Neural cell (in vitro differentiated cells): ENCODE measurements around the gene PPP4R2. TPM values are rescaled to one million over a fixed set of nuclear protein-coding genes. Genes with fewer than 3 reads are reported as not detected.
A peak's percentile ranks its signal among the peaks of the same experiment; 100 is the strongest.

Experiments
- H2AFZ ChIP-seq: fragments of 200-600, 300-800 bp; sonication (generic), shearing (Covaris generic); 2 replicates; pipeline ENCODE4 v1.6.0; 2014; ENCODE audit warnings: low read depth, mild to moderate bottlenecking, antibody characterized with exemption, low read length, moderate library complexity
- H3F3A ChIP-seq: fragments of 200-600 bp; shearing (Covaris generic); 2 replicates; pipeline ENCODE4 v1.6.1; 2016; ENCODE audit warnings: mild to moderate bottlenecking, moderate library complexity, mixed read lengths, antibody characterized with exemption, low read length; ENCODE audit not compliant: insufficient read depth, poor library complexity, severe bottlenecking
- H3K27ac ChIP-seq: fragments of 200-600, 300-800 bp; sonication (generic), shearing (Covaris generic); 2 replicates; pipeline ENCODE4 v1.5.1; 2014; ENCODE audit warnings: mild to moderate bottlenecking, low read length, moderate library complexity
- H3K27me3 ChIP-seq: fragments of 300-800, 200-600 bp; sonication (generic), shearing (Covaris generic); 2 replicates; pipeline ENCODE4 v1.6.0; 2014; ENCODE audit warnings: mild to moderate bottlenecking, low read depth, low read length, moderate library complexity; ENCODE audit not compliant: insufficient read depth
- H3K36me3 ChIP-seq: fragments of 300-800, 200-600 bp; sonication (generic), shearing (Covaris generic); 2 replicates; pipeline ENCODE4 v1.5.1; 2014; ENCODE audit warnings: mild to moderate bottlenecking, antibody characterized with exemption, low read length, moderate library complexity; ENCODE audit not compliant: insufficient read depth
- H3K4me2 ChIP-seq: fragments of 300-800, 200-600 bp; sonication (generic), shearing (Covaris generic); 2 replicates; pipeline ENCODE4 v1.6.0; 2014; ENCODE audit warnings: mild to moderate bottlenecking, low read length
- H3K4me3 ChIP-seq: fragments of 300-800, 200-600 bp; sonication (generic), shearing (Covaris generic); 2 replicates; pipeline ENCODE4 v1.5.1; 2014; ENCODE audit warnings: mild to moderate bottlenecking, low read length, moderate library complexity
- H3K79me2 ChIP-seq: fragments of 200-600 bp; shearing (Covaris generic); replicated peaks from 2 replicates; pipeline ENCODE4 v1.6.0; 2014; ENCODE audit warnings: mild to moderate bottlenecking, low read length, moderate library complexity; ENCODE audit not compliant: insufficient read depth
- H3K9ac ChIP-seq: fragments of 300-800, 200-600 bp; sonication (generic), shearing (Covaris generic); 2 replicates; pipeline ENCODE4 v1.6.1; 2016; ENCODE audit warnings: mild to moderate bottlenecking, low read length, mixed read lengths
- H3K9me2 ChIP-seq: fragments of 200-600 bp; shearing (Covaris generic); 2 replicates; pipeline ENCODE4 v1.6.1; 2016; ENCODE audit warnings: mild to moderate bottlenecking, low read length, mixed read lengths; ENCODE audit not compliant: insufficient read depth
- H3K9me3 ChIP-seq: fragments of 200-600, 300-800 bp; sonication (generic), shearing (Covaris generic); 2 replicates; pipeline ENCODE4 v1.6.1; 2016; ENCODE audit warnings: mild to moderate bottlenecking, mixed run types, low read length, moderate library complexity, mixed read lengths
- H4K20me1 ChIP-seq: fragments of 200-600 bp; shearing (Covaris generic); 2 replicates; pipeline ENCODE4 v1.6.1; 2016; ENCODE audit warnings: mild to moderate bottlenecking, mixed run types; ENCODE audit not compliant: insufficient read depth
- EP300 ChIP-seq: fragments of 450-650 bp; conservative IDR thresholded peaks from 2 replicates; pipeline ENCODE4 v1.6.1; 2014; ENCODE audit warnings: antibody characterized with exemption, mild to moderate bottlenecking, moderate library complexity; ENCODE audit not compliant: poor library complexity, severe bottlenecking
- EZH2 ChIP-seq: fragments of 200-600, 300-800 bp; shearing (Covaris generic), sonication (generic); IDR thresholded peaks from 2 replicates; pipeline ENCODE4 v1.6.1; 2014; ENCODE audit warnings: antibody characterized with exemption, low read length, borderline replicate concordance, mild to moderate bottlenecking; ENCODE audit not compliant: insufficient read depth, poor library complexity, severe bottlenecking
- MXI1 ChIP-seq: fragments of 450-650 bp; conservative IDR thresholded peaks from 2 replicates; pipeline ENCODE4 v1.6.1; 2014; ENCODE audit warnings: antibody characterized with exemption, mild to moderate bottlenecking; ENCODE audit not compliant: poor library complexity, severe bottlenecking
- POLR2AphosphoS5 ChIP-seq: IDR thresholded peaks from 2 replicates; pipeline ENCODE4 v1.6.1; 2012
- RAD21 ChIP-seq: fragments of 450-650 bp; conservative IDR thresholded peaks from 2 replicates; pipeline ENCODE4 v1.6.1; 2014; ENCODE audit warnings: antibody characterized with exemption, mild to moderate bottlenecking, moderate library complexity
- REST ChIP-seq: IDR thresholded peaks from 2 replicates; pipeline ENCODE4 v1.6.1; 2012; ENCODE audit warnings: borderline replicate concordance
- SMC3 ChIP-seq: fragments of 450-650 bp; conservative IDR thresholded peaks from 2 replicates; pipeline ENCODE4 v1.6.1; 2014; ENCODE audit warnings: antibody characterized with exemption, mild to moderate bottlenecking, moderate library complexity; ENCODE audit not compliant: poor library complexity
- TAF1 ChIP-seq: IDR thresholded peaks from 2 replicates; pipeline ENCODE4 v1.6.1; 2012; ENCODE audit warnings: low read depth
- polyA plus RNA-seq: library from polyadenylated mRNA; depleted of rRNA; stranded (reverse); fragments of >200 nt; gene quantifications from 2 replicates; pipeline ENCODE4 v1.2.3, GENCODE V29; 2014
- TF ChIP-seq, protein P1 (sequence below): fragments of 450-650 bp; IDR thresholded peaks from 2 replicates; pipeline ENCODE4 v1.5.1; 2014; ENCODE audit warnings: antibody characterized with exemption, mild to moderate bottlenecking, moderate library complexity; ENCODE audit not compliant: poor library complexity, severe bottlenecking

The PPP4R2 gene
- polyA plus RNA-seq, 1 donor from 2014 or later = 65.5 TPM

DNA sequence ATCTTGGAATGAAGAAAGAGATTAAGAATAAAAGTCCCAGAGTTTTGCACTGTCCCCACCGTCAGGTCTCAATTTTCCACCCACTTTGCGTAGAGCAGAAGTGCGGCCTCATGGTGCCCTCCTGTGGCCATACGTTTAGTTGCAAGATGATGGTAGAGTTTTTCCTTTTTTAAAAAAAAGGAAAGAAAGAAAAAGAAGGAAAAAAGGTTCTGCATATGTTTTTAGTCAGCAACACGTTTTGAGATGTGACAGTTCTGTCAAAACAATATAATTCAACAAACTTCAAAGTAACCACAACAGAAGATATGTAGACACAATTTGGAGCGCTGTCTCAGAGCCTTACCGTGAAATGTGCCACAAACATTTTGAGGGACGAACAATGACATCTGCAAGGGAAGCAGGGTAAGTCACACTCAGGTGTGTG is 89.5 kb downstream of the PPP4R2 start:
- Histone ChIP-seq H3K9me2 (no peaks in the 10 kb centered on the region), H3K36me3 (no peaks in the 10 kb centered on the region), H3K9ac (no peak overlapping the region), H3K9me3 (no peaks in the 10 kb centered on the region), H4K20me1 (no peaks in the 10 kb centered on the region), H3K4me3 (no peak overlapping the region), H2AFZ (no peak overlapping the region), H3K4me2 (no peak overlapping the region), H3K79me2 (no peaks in the 10 kb centered on the region), H3K27me3 (no peaks in the 10 kb centered on the region), H3K27ac (no peak overlapping the region), H3F3A (no peaks in the 10 kb centered on the region)
- TF ChIP-seq EZH2 (no peak), EP300 (no peak), RAD21 (peak; percentile 94), TAF1 (no peak), MXI1 (no peak), SMC3 (peak; percentile 92), POLR2AphosphoS5 (no peak), REST (no peak)
- TF ChIP-seq, protein P1, sequence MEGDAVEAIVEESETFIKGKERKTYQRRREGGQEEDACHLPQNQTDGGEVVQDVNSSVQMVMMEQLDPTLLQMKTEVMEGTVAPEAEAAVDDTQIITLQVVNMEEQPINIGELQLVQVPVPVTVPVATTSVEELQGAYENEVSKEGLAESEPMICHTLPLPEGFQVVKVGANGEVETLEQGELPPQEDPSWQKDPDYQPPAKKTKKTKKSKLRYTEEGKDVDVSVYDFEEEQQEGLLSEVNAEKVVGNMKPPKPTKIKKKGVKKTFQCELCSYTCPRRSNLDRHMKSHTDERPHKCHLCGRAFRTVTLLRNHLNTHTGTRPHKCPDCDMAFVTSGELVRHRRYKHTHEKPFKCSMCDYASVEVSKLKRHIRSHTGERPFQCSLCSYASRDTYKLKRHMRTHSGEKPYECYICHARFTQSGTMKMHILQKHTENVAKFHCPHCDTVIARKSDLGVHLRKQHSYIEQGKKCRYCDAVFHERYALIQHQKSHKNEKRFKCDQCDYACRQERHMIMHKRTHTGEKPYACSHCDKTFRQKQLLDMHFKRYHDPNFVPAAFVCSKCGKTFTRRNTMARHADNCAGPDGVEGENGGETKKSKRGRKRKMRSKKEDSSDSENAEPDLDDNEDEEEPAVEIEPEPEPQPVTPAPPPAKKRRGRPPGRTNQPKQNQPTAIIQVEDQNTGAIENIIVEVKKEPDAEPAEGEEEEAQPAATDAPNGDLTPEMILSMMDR = peak; percentile 88

GRCh38 chr3:73094129-73094528 is 97.5 kb downstream of the PPP4R2 start:
- Histone ChIP-seq H4K20me1 (no peaks in the 10 kb centered on the region), H3K4me2 (no peak overlapping the region), H3K9me2 (no peaks in the 10 kb centered on the region), H3K79me2 (no peaks in the 10 kb centered on the region), H3K9ac (no peak overlapping the region), H2AFZ (no peak overlapping the region), H3K4me3 (no peak overlapping the region), H3K27me3 (no peaks in the 10 kb centered on the region), H3K36me3 (no peaks in the 10 kb centered on the region), H3K27ac (no peak overlapping the region), H3K9me3 (no peaks in the 10 kb centered on the region), H3F3A (no peaks in the 10 kb centered on the region)
- TF ChIP-seq MXI1 (no peak), RAD21 (no peak), SMC3 (no peak), EP300 (no peak), POLR2AphosphoS5 (no peak), EZH2 (no peak), TAF1 (no peak), REST (no peak)
- TF ChIP-seq, protein P1 = no peak
